ENCODE results near the gene ADGRA3. TPM values are rescaled to one million over a fixed set of nuclear protein-coding genes. Genes with fewer than 3 reads are reported as not detected.

ADGRA3 gene
- total RNA-seq, 6 experiments from 2014 or later, result 25.0 to 146 (median 60.2) TPM

DNA sequence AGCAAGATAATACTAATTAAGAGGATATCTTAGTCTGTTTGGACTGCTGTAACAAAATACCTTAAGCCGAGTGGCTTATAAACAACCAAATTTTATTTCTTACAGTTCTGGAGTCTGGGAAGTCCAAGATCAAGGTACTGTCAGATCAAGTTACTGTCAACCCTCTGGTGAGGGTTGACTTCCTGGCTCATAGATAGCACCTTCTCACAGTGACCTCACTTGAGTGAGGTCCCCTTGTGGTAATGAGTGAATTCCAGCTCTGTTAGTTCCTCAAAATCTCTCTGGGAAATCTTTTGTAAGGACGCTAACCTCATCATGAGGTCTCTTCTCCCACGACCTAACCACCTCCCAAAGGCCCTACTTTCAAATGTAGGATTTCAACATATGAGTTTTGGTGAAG is 36.9 kb upstream of the ADGRA3 start:
- no peak for TF ChIP-seq POLR2A (IDR thresholded peaks at IDR 0.05)
- TF ChIP-seq, protein P1, sequence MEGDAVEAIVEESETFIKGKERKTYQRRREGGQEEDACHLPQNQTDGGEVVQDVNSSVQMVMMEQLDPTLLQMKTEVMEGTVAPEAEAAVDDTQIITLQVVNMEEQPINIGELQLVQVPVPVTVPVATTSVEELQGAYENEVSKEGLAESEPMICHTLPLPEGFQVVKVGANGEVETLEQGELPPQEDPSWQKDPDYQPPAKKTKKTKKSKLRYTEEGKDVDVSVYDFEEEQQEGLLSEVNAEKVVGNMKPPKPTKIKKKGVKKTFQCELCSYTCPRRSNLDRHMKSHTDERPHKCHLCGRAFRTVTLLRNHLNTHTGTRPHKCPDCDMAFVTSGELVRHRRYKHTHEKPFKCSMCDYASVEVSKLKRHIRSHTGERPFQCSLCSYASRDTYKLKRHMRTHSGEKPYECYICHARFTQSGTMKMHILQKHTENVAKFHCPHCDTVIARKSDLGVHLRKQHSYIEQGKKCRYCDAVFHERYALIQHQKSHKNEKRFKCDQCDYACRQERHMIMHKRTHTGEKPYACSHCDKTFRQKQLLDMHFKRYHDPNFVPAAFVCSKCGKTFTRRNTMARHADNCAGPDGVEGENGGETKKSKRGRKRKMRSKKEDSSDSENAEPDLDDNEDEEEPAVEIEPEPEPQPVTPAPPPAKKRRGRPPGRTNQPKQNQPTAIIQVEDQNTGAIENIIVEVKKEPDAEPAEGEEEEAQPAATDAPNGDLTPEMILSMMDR (IDR thresholded peaks at IDR 0.05), result no peak
- Histone ChIP-seq H3K27ac (no peak overlapping the region), H3K4me3 (no peak overlapping the region), H3K27me3 (no peaks in the 10 kb centered on the region), H3K36me3 (no peaks in the 10 kb centered on the region), H3K9me3 (no peaks in the 10 kb centered on the region), H3K4me1 (no peaks in the 10 kb centered on the region)
- intact Hi-C loops (cut with DNase I), result no loop called here
- DNase-seq (no peak), ATAC-seq (no peak)
- WGBS (ENCODE audit: insufficient coverage, low coverage, low lambda C conversion rate, missing lambda C conversion rate), result 56% methylated on average over 3 of the region's 3 CpGs

DNA sequence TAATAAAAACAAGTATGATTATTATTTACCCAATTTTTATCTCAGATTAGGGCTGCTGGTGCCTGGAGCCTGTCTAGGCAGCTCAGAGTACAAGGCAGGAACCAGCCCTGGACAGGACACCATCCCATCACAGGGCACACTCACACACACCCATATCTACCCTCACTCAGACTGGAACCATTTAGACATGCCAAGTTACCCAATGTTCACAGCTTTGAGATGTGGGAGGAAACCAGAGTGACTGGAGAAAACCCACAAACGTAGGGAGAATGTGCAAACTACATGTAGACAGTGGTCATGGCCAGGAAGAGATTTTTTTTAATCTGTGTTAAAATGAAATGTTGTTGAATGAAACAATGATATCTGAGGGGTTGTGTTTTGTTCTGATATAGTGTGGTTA is 35.7 kb upstream of the ADGRA3 start:
- no peaks in the 10 kb centered on the region for H3K9me3 ChIP-seq
- no peaks in the 10 kb centered on the region for H3K36me3 ChIP-seq
- intact Hi-C loops (cut with DNase I), result no loop called here
- no peak overlapping the region for H3K4me3 ChIP-seq
- TF ChIP-seq, protein P1 (IDR thresholded peaks at IDR 0.05), result no peak
- no peak for TF ChIP-seq POLR2A (IDR thresholded peaks at IDR 0.05)
- ATAC-seq (no peak), DNase-seq (no peak)
- no peak overlapping the region for H3K27ac ChIP-seq
- no peaks in the 10 kb centered on the region for H3K4me1 ChIP-seq
- 36% methylated on average over 1 of the region's 1 CpG for WGBS (ENCODE audit: insufficient coverage, low coverage, low lambda C conversion rate, missing lambda C conversion rate)
- H3K27me3 ChIP-seq, result no peaks in the 10 kb centered on the region

DNA sequence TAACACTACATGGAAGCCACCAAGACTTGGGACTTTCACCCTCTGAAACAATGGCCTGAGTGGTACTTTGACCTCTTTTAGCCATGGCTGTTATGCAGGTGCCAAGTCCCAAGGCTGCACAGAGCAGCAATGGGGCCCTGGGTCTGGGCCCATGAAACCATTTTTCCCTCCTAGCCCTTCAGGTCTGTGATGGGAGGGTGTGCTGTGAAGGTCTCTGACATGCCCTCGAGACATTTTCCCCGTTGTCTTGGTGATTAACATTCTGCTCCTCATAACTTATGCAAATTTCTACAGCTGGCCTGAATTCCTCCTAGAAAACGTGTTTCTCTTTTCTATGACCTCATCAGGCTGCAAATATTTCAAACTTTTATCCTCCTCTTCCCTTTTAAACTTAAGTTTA is 30.4 kb upstream of the ADGRA3 start:
- Histone ChIP-seq H3K27ac (no peak overlapping the region), H3K36me3 (no peaks in the 10 kb centered on the region), H3K4me1 (no peaks in the 10 kb centered on the region), H3K27me3 (no peaks in the 10 kb centered on the region), H3K4me3 (no peak overlapping the region), H3K9me3 (no peaks in the 10 kb centered on the region)
- ATAC-seq (no peak), DNase-seq (no peak)
- no peak for TF ChIP-seq POLR2A (IDR thresholded peaks at IDR 0.05)
- WGBS (ENCODE audit: insufficient coverage, low coverage, low lambda C conversion rate, missing lambda C conversion rate), result 68% methylated on average over 3 of the region's 3 CpGs
- intact Hi-C loops (cut with DNase I), result no loop called here

DNA sequence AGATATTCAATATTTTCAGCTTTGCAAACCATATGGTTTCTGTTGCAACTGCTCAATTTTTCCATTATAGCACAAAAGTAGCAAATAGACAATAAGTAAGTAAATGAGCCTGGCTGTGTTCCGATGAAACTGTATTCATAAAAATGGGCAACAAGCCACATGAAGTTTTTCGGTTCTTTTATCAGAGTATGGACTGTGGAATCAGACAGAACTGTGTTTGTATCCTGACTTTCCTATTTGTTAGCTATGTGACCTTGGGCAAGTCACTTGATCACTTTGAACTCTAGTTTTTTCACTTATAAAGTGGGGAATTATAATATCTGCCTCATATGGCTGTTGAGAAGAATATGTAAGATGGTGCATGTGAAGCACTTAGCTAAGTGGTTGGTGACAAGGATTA is 23.4 kb upstream of the ADGRA3 start:
- 46% methylated on average over 2 of the region's 2 CpGs for WGBS (ENCODE audit: insufficient coverage, low coverage, low lambda C conversion rate, missing lambda C conversion rate)
- intact Hi-C loops (cut with DNase I), result no loop called here
- no peaks in the 10 kb centered on the region for H3K9me3 ChIP-seq
- TF ChIP-seq, protein P1 (IDR thresholded peaks at IDR 0.05), result no peak
- no peak for TF ChIP-seq POLR2A (IDR thresholded peaks at IDR 0.05)
- DNase-seq (no peak), ATAC-seq (no peak)
- H3K4me3 ChIP-seq, result no peak overlapping the region
- no peak overlapping the region for H3K27ac ChIP-seq
- no peaks in the 10 kb centered on the region for H3K4me1 ChIP-seq
- no peaks in the 10 kb centered on the region for H3K27me3 ChIP-seq
- no peaks in the 10 kb centered on the region for H3K36me3 ChIP-seq

DNA sequence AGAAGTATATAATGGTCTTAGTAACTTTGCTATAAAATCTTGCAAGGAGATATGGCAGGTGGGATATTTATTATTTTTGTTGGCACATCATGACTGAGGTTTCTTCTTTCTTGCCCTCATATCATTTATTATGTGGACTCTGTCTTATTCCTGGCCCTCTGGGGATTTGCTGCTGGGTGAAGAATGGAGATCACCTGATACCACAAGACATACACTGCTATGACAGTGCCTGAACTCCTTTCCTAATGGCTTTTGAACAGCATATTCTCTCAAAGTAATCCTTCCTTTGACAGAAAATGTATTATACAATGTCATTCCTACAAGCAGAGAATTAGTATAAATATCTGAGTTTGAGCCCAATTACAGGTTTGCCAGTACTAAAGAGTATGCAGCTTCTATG is 22.0 kb upstream of the ADGRA3 start:
- H3K27ac ChIP-seq, result no peak overlapping the region
- DNase-seq, result no peak
- intact Hi-C loops (cut with DNase I), result no loop called here
- ATAC-seq, result no peak
- no peaks in the 10 kb centered on the region for H3K9me3 ChIP-seq
- no peaks in the 10 kb centered on the region for H3K27me3 ChIP-seq
- TF ChIP-seq, protein P1 (IDR thresholded peaks at IDR 0.05), result no peak
- no peak for TF ChIP-seq POLR2A (IDR thresholded peaks at IDR 0.05)
- H3K4me1 ChIP-seq, result no peaks in the 10 kb centered on the region
- H3K36me3 ChIP-seq, result no peaks in the 10 kb centered on the region
- no peak overlapping the region for H3K4me3 ChIP-seq
